NCI-H1417 treated with DMSO at 0.1 percent for 48 hours (cell line): ENCODE measurements around the gene SHROOM3.
"Not testable (repeated sequence)": the region's sequence is repeated elsewhere in the genome, so short reads cannot be mapped to it uniquely, and the experiment has no call there.

ENCODE experiments used
- DNase-seq: peaks from one replicate; lab custom pipeline; 2025; lab: John Stamatoyannopoulos, UW

Gene SHROOM3

GRCh38 chr4:76445911-76446310, 10.9 kb downstream of the SHROOM3 start:
- no peak for DNase-seq

GRCh38 chr4:76447393-76447851, 12.4 kb downstream of the SHROOM3 start:
- DNase-seq: no peak

- DNase-seq: no peak
Observed at GRCh38 chr4:76448211-76448610, 13.2 kb downstream of the SHROOM3 start.

- DNase-seq: no peak
Observed at GRCh38 chr4:76449362-76449767, 14.3 kb downstream of the SHROOM3 start.

DNA sequence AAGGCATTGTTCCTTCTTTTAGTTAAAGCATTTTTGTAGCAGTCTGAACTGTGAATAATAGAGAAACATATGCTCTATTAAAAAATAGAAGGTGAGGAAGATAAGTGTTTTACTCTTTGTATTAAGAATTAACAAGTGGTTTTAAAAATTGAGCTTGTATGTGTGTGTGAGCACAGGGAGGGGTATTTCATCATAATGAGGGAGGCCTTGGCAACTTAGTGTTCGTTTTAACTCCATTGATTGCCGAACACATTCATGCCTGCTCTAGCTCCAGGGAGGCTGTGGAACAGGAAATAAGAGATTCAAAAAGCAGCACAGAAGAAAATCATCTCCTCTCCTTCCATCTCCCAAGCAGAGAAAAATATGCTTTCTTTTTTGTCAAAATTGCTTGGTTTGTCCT, 14.8 kb downstream of the SHROOM3 start:
- DNase-seq: no peak

DNA sequence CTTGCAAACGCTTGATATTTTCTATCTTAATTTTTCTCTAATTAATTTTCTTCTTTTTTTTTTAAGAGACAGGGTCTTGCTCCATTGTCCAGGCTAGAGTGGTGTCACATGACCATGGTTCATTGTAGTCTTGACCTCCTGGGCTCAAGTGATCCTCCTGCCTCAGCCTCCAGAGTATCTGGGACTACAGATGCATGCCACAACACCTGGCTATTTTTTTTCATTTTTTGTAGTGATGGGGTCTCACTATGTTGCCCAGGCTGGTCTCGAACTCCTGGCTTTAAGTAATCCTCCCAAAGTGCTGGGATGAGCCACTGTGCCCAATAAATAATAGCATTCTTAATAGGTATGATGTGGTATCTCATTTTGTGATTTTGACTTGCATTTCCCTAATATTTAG, 18.2 kb downstream of the SHROOM3 start:
- no peak for DNase-seq

DNA sequence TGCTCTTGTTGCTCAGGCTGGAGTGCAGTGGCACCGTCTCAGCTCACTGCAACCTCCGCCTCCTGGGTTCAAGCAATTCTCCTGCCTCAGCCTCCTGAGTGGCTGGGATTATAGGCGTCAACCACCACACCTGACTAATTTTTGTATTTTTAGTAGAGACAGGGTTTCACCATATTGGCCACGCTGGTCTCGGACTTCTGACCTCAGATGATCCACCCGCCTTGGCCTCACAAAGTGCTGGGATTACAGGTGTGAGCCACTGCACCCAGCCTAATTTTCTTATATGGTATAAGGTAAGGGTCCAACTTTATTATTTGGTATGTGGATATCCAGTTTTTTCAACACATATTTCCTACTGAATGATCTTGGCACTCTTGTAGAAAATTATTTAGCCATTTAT, 19.0 kb downstream of the SHROOM3 start:
- DNase-seq: not testable (repeated sequence)

DNA sequence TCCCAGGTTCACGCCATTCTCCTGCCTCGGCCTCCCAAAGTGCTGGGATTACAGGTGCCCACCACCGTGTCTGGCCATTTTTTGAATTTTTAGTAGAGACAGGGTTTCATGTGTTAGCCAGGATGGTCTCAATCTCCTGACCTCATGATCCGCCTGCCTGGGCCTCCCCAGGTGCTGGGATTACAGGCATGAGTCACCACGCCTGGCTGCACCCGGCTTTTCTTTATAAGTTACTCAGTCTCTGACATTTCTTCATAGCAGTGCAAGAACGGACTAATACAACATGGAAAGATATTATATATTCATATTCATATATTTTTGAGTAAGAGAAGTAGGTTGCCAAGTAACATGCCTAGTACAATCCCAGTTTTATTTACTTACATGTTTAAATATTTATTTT, 22.9 kb downstream of the SHROOM3 start:
- no peak for DNase-seq

DNA sequence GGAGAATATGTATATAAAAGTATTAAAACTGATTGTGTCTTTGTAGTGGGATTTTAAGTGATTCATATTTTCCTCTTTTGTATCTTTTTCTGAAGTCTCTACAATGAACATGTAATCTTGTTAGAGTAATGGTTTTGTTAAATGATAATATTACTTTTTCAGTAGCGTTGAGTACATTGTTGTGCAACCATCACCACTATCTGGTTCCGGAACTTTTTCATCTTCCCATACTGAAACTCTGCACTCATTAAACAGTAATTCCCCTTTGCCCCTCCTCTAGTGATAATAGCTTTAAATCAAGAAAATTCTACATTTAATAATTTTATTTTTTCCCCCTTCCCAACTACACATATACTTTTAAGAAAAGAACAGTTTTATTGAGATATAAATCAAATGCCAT, 23.3 kb downstream of the SHROOM3 start:
- DNase-seq: no peak

- DNase-seq: no peak
Observed at GRCh38 chr4:76458825-76459224, 23.8 kb downstream of the SHROOM3 start.

- no peak for DNase-seq
Observed at GRCh38 chr4:76459291-76459723, 24.3 kb downstream of the SHROOM3 start.

GRCh38 chr4:76463568-76463967, 28.5 kb downstream of the SHROOM3 start:
- no peak for DNase-seq

DNA sequence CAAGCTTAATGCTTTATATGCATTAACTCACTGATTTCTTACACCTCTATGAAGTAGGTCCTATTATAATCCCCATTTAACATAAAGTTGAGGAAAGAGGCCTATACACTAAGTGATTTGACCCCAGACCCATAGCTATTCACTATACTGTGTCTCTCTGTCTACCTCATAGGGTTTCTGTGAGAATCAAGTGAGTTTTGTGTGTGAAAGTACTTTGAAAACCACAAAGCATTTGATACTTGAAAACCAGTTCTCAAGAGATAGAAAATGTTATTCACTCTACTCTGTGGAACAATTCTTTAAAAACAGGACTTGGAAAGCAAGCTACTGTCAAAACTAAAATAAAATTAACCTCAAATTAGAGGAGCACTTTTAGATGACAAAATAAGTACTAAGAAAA, 35.0 kb downstream of the SHROOM3 start:
- DNase-seq: no peak

- no peak for DNase-seq
Observed at GRCh38 chr4:76470532-76470931, 35.5 kb downstream of the SHROOM3 start.

DNA sequence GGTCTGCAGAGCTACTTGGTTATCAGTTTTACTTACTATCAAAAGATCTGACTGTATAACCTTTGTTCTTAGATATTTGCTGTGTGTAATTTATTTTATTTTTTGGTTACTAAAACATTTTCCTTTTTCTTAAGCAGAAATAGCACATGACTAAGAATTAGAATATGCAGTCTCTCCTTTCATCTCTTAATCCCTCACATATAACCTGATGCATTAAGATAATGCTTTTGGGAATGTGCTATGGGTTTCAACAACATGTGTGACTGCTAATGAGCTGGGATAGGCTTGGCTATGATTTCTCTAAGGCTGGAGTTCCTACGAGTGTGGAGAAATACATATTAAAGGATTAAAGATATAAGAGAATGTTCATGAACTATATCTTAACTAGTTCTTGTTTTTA, 41.5 kb downstream of the SHROOM3 start:
- no peak for DNase-seq

DNA sequence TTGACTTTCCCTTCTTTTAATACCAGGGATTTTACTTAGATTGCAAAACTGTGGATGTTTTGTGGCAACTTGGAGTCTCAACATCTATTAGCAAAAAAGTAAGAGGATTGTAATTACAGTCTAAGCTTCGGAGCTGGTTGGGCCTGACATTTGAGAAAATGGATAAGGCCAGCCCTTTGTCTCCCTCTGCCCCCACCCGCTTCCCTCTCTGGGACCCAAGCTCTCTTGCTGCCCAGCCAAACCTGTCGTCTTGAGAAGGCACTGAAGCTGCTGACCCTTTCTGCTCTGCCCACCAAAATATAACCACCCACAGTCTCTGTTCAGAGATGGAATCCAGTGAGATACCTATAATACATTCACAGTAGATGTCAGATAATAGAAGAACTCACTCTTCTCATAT, 49.6 kb downstream of the SHROOM3 start:
- DNase-seq: no peak

DNA sequence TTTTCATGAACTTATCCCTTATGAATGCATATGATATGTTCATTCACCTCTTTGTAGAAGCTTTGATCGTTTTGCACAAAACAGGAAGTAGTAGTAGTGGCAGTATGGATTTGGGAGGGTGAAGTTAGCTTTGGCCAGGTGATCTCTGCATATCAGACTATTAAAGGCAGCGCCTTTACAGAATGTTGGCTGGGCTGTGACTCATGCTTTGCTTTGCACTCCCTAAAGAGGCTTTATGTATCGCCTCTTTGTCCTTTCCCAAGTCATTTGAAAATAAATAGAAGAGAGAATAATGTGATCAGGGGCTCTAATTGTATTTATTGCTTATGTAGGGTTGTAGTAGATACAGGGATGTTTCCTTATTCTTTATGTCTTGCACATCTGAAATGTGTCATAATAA, 50.4 kb downstream of the SHROOM3 start:
- no peak for DNase-seq

- no peak for DNase-seq
Observed at GRCh38 chr4:76486588-76487276, 51.7 kb downstream of the SHROOM3 start.

GRCh38 chr4:76487621-76488020, 52.6 kb downstream of the SHROOM3 start:
- no peak for DNase-seq

DNA sequence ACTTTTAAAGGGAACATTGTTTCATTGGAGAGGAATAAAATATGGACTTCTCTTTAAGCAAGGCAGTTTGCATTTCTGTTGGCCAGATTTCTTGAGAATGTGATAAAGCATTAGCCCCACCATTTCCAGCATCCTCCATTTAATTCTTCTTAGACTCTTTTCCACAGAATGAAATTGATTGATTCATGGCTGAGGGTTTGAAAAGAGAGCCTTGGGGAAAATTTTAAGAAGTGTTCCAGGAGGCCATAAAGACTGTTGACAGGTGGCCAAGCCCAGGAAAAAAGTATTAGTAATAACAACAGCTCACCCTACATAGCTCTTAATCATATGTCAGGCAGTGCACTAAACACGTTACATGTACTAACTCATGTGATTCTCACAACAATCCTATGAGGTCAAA, 53.4 kb downstream of the SHROOM3 start:
- no peak for DNase-seq

DNA sequence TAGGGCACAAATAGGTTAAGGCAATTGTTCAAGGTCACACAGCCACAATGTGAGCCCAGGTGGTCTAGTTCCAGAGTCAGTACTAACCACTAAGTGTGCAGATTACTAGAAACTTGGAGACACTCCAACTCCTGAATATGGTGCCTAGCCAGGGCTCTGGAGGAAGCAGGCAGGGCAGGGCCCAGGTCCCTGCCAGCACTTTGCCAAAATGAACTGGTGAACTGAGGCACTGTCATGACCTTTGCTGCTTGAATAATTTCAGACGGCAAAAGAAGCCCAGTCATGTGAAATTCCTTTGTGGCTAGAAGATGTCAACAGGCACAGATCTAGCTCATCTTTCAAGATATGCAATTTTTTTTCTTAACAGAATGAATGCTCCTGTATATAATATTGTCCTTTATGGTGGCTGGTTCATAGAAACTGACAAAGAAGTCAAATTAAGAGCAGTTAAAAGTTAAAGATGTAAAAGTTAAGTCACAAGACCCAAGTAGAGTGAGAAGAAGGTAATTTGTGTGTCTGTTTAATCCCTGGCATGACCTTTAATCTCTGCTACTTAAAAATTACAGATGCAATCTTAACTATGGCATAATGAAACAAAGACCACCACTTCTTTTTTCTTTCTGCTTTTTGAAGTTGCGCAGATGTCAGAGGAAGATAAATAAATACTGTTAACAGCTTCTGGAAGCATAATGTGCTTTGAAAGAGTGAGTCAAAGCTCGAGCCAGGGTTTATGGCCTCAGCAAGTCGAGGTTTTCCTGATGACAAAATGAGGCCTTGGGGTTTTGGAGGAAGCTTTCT, 54.1 kb downstream of the SHROOM3 start:
- no peak for DNase-seq

DNA sequence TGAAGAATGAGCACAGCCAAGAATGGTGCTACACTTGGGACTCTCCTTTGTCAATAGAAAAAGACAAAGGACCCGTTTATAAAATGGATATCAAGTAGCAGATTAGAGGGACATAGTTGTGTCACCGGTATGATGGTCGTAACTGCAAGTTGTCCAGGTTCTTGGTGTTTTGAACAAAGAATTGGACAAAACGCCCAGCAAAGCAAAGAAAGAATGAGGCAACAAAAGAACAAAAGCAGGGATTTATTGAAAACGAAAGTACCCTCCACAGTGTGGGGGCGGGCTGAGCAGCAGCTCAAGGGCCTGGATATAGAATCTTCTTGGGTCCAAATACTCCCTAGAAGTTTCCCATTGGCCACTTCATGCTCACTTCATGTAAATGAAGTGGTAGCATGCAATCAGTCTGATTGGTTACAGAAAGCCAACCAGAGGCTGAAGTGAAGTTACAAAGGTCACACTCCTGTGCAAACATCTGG, 54.7 kb downstream of the SHROOM3 start:
- no peak for DNase-seq

- no peak for DNase-seq
Observed at GRCh38 chr4:76492055-76492454, 57.0 kb downstream of the SHROOM3 start.
